ENCODE measurements around the gene WBP1L.

WBP1L gene

DNA sequence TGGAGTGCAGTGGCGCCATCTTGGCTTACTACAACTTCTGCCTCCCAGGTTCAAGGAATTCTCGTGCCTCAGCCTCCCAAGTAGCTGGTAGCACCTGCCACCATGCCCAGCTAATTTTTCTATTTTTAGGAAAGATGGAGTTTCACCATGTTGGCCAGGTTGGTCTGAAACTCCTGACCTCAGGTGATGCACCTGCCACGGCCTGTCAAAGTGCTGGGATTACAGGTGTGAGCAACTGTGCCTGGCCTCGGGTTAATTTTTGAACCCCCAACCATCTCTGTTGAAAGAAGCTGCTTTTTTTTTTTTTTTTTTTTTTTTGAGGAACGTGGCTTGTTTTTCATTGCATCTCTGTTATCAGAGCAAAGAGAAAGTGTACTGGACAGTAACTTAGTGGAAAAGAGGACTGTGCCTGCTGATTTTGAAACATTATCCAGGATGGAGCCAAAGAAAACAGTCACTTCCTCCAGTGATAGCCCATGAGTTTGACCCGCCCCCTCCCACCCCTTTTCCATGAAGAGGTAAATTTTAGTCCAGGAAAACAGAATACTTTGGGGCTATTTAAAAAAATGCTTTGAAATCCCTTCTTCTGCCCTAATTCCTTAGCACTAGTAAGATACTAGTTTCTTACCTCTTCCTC, 38.3 kb downstream of the WBP1L start:
- no peak for DNase-seq

DNA sequence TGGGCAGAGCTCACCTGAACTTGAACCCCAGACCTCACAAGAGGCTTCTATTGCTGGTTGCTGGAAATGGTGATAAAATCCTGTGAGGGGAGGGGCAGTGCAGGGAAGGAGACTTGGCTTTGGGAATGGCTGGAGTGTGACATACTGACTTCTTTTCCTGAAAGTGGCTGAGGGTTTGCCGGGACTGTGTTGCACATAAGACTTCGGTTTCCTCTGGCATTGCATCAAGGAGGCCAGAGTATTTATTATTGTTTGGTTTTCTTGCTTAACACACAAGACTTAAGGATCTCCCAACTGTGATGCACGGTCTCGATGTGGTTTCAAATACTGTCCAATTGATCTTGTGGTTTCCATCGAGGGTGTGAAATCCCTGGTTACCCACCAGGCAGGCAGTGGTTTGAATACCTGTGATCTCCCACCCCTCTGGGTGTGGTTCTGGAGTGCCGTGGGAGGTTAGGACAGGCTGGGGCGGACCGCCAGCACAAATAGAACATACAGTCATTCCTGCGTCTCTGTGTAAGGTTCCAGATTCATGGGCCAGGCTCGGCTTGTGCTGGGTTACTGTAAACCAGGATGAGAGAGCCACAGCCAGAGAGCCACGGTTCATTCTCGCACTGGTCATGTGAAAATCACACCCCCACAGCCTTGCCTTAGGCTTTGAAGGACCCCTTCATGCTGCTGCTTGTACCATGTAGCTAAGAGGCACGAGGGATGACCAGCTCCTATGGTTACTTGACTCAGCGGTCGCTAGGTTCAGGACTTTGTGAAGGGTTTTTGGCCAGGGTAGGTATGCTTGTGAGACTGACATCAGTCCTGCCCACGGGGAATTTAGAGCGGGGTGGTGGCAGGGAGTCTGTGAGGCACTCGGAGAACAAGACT, 39.2 kb downstream of the WBP1L start:
- DNase-seq = peak; percentile 70

DNA sequence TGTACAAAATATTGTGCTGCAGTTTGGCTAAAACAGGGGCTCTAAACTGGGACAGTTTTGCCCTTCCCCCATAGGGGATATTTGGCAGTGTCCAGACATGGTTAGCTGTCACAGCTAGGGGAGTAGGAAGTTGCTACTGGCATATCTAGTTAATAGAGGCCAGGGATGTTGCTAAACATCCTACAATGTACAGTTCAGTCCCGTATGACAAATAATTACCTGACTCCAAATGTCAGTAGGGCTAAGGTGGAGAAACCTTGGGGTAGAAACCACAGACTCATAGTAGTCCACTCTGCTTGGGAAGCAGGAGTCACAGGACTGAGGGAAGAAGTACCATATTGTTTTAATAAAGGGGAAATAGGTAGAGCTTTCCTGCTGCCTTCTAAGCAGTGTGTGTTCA, 39.8 kb downstream of the WBP1L start:
- no peak for DNase-seq

DNA sequence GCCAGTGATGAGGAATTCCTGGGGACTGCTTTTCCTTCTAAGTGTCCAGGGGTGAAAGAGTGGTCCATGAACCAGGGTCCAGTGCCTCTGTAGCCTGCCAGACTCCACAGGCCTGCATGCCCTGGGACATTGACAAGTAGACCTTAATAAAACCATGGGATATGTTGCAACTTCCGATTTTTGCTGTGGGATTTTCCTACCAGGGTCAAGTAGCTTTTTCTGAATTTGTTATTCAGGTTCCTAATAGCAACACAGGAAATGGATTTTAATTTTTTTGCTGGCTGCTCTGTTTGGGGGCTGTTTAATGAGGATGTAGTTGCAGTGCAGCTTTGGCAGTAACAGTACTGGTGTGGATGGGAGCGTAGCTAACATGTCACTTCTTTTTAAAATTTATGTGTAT, 42.1 kb downstream of the WBP1L start:
- DNase-seq = no peak

DNA sequence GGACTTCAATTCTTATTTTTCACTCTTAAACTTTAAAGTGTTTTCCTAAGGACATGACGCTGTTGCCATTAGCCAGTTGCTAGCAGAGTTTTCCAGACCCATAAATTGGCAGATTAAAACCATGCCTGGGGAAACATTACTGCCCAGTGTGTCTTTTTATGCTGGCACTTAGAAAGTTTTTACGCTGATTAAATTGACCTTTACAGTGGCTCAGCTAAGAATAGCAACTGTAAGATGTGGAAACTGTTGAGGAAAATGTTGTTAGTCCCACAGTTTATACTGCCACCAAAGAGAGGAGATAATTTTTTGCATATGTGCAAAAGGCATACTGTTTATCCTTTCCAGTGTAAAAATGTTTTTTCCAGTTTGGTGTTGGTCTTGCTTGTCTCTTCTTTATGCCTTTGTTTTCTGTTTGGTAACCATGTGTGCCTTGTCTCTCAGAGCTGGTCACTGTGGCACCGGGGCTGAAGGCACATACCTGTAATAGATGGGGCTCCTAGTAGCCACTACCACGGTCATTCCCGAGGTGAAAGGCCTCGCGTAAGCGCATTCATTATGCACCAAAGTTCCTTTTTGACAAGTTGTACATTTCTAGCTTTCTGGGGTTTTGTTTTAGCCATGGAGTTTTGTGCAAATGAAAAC, 48.1 kb downstream of the WBP1L start:
- no peak for DNase-seq

DNA sequence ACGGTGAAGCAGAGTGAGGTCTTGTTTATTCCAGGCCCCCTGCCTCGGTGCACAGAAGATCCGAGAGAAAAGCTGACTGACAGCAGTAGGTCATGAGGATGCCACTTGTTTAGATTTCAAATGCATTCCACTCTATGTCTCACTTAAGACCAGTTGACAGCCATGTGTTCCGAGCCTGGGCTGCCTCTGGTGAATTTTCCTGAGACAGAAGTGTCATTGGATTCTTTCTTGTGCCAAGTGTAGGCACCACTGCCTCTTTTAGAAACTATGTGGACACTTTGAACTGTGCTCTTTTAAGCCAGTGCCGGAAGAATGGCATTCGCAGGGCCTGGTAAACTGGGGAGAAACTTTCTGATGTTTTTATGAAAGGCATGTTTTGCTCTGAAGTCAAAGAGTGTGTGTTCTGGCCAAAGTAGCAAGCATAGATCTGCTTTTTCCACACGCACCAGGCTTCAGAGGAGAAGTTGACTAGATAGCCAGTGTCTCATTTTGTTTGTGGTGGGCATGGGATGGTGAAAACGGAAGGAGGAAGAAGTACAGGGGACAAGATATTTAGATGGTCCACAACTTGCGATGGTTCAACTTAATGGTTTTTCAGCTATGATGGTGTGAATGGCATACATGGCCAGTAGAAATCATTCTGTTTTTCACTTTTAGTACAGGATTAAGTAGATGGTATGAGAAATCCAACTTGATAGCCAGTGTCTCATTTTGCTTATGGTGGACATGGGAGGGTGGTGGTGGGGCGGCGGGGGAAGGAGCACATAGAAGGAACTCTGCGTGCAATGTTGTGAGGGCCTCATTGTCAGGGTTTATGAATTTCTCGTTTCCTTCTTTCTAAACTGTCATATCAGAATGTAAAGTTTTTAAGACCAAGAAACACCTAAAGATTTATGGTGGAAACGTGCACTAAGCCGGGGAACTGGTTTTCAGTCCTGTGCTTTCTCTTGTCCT, 52.0 kb downstream of the WBP1L start:
- no peak for DNase-seq

DNA sequence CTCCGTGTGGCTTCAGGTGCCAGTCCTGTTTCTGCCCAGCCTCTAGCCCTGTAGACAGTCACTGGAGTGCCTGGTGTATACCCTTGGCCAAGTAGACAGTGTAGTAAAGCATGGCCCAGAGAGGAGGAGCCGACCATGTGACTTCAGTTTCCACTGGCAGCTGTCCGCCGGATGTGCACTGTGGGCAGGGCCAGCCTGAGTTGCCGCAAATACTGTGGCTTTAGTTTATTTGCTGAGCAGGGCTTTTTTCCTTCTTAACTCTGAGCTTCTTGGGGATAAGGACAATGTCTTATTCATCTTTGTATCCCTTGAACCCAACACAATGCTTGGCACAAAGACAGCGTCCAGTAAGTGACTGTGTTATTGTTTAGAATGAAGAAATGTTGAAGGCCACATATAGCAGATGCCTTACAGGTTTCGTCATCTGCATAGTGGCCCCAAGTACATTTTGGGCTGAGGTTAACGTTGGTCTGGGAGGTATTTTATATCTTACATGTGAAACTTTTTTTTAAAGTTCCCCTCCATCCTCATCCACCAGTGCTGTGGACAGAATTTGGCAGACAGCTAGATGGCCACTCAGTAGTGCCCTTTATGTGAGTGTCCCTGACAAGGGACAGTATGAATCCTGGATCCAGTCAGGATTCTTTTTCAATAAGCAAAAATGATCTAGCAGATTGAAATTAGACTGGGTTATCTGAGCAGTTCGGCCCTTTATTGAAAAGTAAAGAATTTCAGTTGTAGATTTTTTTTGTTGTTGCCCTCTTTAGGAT, 52.8 kb downstream of the WBP1L start:
- DNase-seq = peak; percentile 89

DNA sequence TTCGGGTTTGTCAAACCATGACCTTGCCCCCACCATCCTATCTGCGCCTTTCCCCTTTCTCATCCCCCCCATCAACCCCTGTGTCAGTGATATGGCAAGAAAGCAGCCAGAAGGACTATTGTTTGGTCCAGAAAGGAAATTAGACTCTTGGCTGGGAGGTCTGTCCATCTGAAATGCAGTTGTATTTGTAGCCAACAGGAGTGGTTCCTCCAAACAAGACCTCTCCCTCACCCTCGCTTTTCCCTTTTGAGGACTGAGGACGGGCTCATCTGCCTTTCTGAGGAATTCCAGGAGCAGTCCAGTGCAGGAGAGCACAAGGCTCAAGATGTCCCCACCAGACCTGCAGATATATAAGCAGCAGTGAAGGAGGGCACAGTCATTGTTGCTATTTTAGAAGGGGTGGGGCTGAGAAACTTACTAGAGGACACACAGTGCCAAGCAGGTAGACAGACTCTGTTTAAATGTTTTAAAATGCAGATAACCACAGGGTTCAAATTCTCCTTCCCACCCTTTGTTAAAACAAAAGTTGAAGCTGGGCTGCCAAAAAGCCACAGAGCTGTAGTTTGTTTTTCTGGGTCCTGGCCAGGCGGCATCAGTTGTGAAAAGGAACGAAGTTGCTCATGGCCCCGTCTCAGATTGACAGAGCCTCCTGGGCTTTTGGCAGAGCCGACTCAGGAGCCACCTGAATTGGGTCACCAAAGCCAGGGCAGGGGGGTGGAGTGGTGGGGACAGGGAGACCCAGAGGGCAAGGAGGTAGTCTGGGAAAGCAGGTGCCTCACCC, 56.1 kb downstream of the WBP1L start:
- DNase-seq = no peak

DNA sequence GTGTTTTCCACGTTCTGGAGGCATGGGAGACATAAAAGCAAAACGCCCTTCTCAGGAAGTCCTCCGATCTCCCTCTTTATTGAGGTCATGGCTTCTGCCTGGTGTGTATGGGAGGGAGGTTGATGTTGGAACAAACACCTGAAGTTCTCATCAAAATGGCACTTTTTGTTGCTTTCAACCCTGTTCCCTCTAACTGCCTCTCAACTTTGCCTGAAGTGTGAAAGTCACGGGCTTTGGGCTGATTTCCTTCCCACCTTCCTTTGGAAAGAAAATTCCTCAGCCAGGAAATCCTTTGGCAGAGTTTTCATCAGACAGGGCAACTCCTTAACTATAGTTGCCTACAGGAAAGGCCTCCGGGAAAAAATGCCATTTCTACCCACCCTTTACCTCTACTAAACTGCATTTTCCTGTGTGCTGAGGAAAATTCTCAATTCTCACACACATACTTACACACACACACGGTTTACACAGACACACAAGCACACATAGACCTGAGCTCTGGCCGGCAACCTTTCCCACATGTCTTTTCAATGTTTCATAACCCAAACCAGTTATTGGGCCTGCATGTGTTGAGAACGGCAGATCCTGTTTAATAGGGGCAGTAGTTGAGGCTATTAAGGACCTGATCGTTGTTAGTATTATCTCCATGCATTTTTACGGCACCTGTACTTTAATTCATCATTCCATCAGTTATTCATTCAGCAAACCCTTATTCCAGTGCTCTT, 57.0 kb downstream of the WBP1L start:
- no peak for DNase-seq

DNA sequence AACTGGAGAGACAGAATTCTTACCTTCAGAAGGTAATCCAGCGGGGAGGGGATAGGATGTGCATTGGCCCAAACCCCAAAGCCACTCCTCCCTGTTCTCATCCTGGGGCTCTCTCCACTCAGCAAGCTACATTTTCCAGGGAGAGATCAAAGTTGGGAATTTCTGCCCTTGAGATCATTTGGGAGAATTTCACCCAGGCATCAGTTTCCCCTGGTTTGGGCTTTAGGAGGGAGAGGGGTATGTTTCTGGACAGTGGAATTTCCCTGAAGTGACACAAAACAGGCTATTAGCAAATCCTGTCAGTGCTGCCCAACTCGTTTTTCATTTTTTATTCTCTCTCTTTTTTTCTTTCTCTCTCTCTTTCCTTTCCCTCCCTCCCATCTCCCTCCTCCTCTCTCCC, 57.7 kb downstream of the WBP1L start:
- no peak for DNase-seq

DNA sequence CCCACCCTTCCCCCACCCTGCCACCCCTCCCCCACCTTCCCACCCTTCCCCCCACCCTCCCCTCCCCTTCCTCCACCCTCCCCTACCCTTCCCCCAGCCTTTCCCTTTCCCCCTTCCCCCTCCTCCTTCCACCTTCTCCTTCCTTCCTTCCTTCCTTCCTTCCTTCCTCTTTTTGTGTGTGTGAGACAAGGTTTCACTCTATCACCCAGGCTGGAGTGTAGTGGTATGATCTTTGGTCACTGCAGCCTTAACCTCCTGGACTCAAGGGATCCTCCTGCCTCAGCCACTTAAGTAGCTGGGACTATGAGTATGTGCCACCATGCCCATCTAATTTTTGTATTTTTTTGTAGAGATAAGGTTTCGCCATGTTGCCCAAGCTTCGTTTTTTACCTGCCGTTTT, 58.2 kb downstream of the WBP1L start:
- DNase-seq = no peak

DNA sequence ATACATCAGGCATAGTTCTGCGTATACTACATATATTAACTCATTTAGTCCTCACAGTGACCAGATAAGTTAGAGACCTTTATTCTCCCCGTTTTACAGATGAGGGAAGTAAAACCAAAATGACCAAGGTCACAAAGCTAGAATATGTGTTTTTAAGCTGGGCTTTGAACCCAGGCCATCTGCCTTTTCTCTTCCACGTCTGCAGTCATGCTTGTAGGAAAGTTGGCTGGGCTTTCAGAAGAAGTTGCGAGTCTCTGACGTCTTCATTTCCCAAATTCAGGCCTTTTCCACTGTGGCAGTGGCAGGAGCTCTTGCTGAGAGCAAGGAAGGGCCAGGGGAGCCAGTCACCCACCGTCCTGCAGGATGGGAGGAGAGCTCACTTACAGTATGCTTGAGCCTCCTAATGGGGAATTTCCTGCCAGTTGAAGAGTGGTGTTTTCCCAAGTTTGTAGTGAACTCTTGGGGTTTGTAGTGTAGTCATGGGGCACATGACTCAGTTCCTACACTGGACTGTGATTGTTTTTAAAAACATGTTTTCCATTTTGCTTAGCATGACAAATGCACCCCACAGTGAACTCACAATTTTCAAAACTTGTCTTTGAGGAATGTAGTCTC, 59.3 kb downstream of the WBP1L start:
- DNase-seq = no peak

DNA sequence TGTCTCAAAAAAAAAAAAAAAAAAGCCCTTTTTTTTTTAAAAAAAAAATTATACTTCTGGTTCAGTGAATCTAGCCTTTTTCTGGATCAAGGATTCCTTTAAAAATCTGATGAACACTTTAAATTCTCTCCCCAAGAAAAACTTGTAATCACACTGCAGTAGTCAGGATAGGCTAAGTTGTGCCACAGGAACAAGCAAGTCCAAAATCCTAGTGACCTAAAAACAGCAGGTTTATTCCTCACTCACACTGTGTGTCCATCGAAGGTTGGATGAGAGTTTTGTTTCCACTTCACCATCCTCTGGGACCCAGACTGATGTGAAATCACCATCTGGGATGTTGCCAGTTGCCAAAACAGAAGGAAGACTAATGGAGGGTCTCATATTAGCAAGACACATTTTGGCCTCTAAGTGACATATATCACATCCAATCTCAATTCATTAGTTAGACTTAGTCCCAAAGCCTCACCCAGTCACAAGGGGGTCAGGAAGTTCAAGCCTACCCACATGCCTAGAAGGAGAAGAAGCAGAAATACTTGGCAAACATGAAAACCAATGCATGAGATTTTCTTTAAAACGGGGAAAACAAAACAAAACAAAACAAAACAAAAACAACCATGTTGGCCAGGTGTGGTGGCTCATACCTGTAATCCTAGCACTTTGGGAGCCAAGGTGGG, 60.8 kb downstream of the WBP1L start:
- no peak for DNase-seq

DNA sequence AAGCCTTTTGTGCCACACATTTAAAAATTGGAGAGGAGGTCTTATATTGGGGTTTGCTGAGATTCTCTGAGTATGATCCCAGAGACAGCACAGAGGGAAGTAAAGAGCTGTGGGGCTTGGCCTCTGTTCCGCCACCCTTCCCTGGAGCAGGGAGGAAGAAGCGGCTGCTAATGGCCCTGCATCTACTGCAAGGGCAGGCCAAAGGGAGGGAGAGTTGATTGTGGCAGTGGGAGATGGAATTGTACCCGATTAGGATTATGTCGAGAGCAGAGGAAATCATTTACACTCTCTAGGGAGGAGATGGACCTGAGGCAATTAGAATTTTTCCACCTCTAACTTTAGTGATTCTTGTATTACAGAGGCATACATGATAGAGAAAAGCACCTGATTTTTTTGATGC, 64.6 kb downstream of the WBP1L start:
- DNase-seq = no peak

DNA sequence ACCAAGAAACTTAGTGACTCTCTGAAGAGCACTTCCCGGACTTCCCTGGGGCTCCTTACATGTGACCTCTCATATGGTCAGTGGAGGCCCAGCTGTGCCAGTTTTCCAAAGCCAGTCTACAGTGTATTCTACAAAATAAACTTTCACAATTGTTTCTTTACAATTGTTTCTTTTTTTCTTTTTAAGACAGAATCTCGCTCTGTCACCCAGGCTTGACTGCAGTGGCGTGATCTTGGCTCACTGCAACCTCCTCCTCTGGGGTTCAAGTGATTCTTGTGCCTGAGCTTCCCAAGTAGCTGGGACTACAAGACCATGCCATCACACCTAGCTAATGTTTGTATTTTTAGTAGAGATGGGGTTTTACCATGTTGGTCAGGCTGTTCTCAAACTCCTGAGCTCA, 67.6 kb downstream of the WBP1L start:
- no peak for DNase-seq

DNA sequence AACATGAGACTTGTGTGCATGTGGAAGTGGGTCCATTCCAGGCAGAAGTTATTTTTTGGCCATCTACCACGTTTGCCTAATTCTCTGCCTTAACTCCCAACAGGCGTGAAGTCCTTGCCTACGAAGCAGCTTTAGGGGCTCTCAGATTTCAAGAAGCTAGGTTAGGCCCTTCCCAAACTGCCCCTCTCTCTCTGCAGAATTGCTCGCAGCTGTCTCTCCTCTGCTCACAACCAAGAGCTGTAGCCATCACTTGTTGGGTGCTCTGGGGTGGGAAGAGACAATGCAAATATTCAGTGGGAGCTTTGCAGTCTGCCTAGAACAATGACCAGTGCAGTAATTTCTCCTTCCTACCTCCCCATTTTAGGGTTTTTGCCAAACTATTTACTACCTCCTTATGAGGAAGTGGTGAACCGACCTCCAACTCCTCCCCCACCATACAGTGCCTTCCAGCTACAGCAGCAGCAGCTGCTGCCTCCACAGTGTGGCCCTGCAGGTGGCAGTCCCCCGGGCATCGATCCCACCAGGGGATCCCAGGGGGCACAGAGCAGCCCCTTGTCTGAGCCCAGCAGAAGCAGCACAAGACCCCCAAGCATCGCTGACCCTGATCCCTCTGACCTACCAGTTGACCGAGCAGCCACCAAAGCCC, 68.6 kb downstream of the WBP1L start:
- DNase-seq = no peak

DNA sequence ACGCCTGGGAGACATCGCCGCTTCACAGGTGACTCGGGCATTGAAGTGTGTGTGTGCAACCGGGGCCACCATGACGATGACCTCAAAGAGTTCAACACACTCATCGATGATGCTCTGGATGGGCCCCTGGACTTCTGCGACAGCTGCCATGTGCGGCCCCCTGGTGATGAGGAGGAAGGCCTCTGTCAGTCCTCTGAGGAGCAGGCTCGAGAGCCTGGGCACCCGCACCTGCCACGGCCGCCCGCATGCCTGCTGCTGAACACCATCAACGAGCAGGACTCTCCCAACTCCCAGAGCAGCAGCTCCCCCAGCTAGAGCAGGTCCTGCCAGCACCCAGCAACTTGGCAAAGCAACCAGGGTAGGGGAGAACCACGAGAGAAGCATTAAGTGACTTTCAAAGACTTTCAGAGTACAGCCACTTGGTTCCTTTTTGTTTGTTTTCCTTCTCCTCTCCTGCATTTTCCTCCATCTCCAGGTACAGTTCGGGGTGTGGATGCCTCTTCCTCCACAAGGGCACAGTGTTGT, 69.3 kb downstream of the WBP1L start:
- no peak for DNase-seq

DNA sequence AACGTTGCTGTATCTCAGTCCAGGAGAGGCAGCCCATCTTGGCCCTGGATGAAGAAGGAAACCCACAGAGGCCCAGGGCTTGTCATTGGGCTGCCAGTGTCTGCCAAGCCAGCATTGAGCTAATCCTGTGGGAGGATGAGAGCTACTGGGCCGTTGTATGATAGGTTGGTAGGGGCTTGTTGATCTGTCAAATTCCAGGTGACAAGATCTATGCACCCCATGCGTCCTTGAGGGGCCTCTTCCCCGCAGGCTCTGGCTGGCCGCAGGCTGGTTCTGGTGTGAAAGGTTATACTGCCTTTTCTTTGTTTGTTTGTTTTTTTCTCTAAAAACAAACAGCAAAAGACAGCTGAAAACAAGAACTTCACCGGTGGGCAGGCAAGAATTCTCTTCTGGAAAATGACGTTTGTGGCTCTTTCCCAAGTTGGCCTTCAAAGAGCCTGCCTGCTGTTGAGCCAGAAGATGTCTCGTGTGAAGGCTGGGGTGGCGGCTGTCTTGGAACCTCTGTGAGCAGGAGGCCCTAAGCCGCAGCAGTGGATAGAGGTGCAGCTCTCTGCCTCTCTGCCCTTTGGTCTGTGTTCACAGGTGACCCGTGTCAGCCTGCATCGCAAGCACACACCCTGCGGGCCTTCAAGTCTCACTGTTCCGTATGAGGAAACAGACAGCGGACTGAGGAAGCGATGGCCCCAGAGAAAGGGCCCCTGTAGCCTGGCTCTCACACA, 70.1 kb downstream of the WBP1L start:
- DNase-seq = no peak

All from right forelimb (tissue), 1 donor.